Sigmoid colon (tissue), 7 donors: ENCODE results near the gene FDCSP. TPM values are rescaled to one million over a fixed set of nuclear protein-coding genes. Genes with fewer than 3 reads are reported as not detected.
"Not testable (repeated sequence)": the region's sequence is repeated elsewhere in the genome, so short reads cannot be mapped to it uniquely, and the experiment has no call there.

ENCODE experiments used
- DNase-seq: peaks from one replicate; pipeline ENCODE4 v3.0.0-alpha.2; 2019
- H3K27ac ChIP-seq, 4 donors: fragments of 200-600 bp; sonication (generic); one replicate each; pipeline ENCODE4 v1.5.1; 2016 to 2019; ENCODE audit warnings: mild to moderate bottlenecking in 1 of 4
- H3K27me3 ChIP-seq, 3 donors: fragments of 200-600 bp; sonication (generic); one replicate each; pipeline ENCODE4 v1.5.1; 2019; ENCODE audit warnings: mild to moderate bottlenecking in 1 of 3
- H3K36me3 ChIP-seq, 4 donors: fragments of 200-600 bp; sonication (generic); one replicate each; pipeline ENCODE4 v1.5.1; 2016 to 2019
- H3K4me1 ChIP-seq, 4 donors: fragments of 200-600 bp; sonication (generic); one replicate each; pipeline ENCODE4 v1.5.1; 2017 to 2019
- H3K4me3 ChIP-seq, 4 donors: fragments of 200-600 bp; sonication (generic); one replicate each; pipeline ENCODE4 v1.5.1; 2017 to 2019; ENCODE audit warnings: mild to moderate bottlenecking in 2 of 4, moderate library complexity in 1 of 4
- H3K9me3 ChIP-seq, 4 donors: fragments of 200-600 bp in 3 of 4; sonication (generic) in 3 of 4; one replicate each; pipeline versions ENCODE4 v1.5.1 to v1.6.1; 2013 to 2019
- CTCF ChIP-seq, 4 experiments: fragments of 450-650 bp in 3 of 4; fragments of 200-600 bp in 1 of 4; IDR thresholded peaks; one replicate each; pipeline ENCODE4 v1.5.1; 2016 to 2019; ENCODE audit warnings: antibody characterized with exemption in 4 of 4, mild to moderate bottlenecking in 3 of 4, moderate library complexity in 2 of 4
- EP300 ChIP-seq, 4 donors: sonication (generic); formaldehyde crosslinking; IDR thresholded peaks; one replicate each; pipeline ENCODE4 v1.6.1; 2017; ENCODE audit warnings: antibody characterized with exemption in 4 of 4
- POLR2A ChIP-seq, 2 donors: fragments of 450-650 bp; IDR thresholded peaks; one replicate each; pipeline ENCODE4 v1.6.1; 2016; ENCODE audit warnings: antibody characterized with exemption in 2 of 2, mild to moderate bottlenecking in 2 of 2, moderate library complexity in 2 of 2
- POLR2AphosphoS5 ChIP-seq, 4 donors: sonication (generic); formaldehyde crosslinking; IDR thresholded peaks; one replicate each; pipeline ENCODE4 v1.6.1; 2017; ENCODE audit warnings: antibody characterized with exemption in 4 of 4
- WGBS, 2 donors: extraction: QIAGEN DNeasy Blood & Tissue Kit; methylation state at CpG; one replicate each; pipeline ENCODE4 v1.1.7; 2013; 5-methylcytosine and 5-hydroxymethylcytosine counted together
- intact Hi-C: fragments of 100-400 bp; cut with DNase I; formaldehyde crosslinking; loops from one replicate; pipeline ENCODE4 v1.15.1; 2023
- polyA plus RNA-seq, 3 donors: library from polyadenylated mRNA; stranded (reverse); fragments of 200-250 nt; gene quantifications; one replicate each; pipeline ENCODE4 v1.2.3, GENCODE V29; 2013
- total RNA-seq, 4 donors: library from RNA; depleted of rRNA; stranded (reverse); fragments of >200 nt; gene quantifications; one replicate each; pipeline ENCODE4 v1.1.0, GENCODE V29; 2016
- donor health status: healthy with polysubstance abuse.
- donor health status: Bipolar disorder and iron deficiency.
- donor health status: healthy.

The FDCSP gene
- total and polyA plus RNA-seq, 7 donors = 1.1 to 316 TPM; not detected in 5

GRCh38 chr4:70197842-70198241 lies 28.1 kb upstream of the FDCSP start:
- H3K27me3 ChIP-seq = no peaks in the 10 kb centered on the region
- no peaks in the 10 kb centered on the region for H3K9me3 ChIP-seq
- H3K27ac ChIP-seq = no peak overlapping the region
- no peak for DNase-seq
- intact Hi-C loops = no loop called here
- H3K4me1 ChIP-seq = no peaks in the 10 kb centered on the region
- H3K36me3 ChIP-seq = no peaks in the 10 kb centered on the region
- TF ChIP-seq POLR2A (IDR thresholded peaks at IDR 0.05) (no peak), EP300 (IDR thresholded peaks at IDR 0.05) (no peak), CTCF (IDR thresholded peaks at IDR 0.05) (no peak), POLR2AphosphoS5 (IDR thresholded peaks at IDR 0.05) (no peak)
- H3K4me3 ChIP-seq = no peak overlapping the region
- 22 to 55% methylated on average over 2 of the region's 2 CpGs for WGBS, 2 donors

GRCh38 chr4:70203601-70204000 lies 22.3 kb upstream of the FDCSP start:
- no peak for DNase-seq
- Histone ChIP-seq H3K36me3 (no peaks in the 10 kb centered on the region), H3K4me3 (no peak overlapping the region), H3K9me3 (no peaks in the 10 kb centered on the region), H3K27ac (no peak overlapping the region), H3K27me3 (no peaks in the 10 kb centered on the region), H3K4me1 (no peaks in the 10 kb centered on the region)
- intact Hi-C loops = no loop called here
- no peak for TF ChIP-seq CTCF (IDR thresholded peaks at IDR 0.05)
- TF ChIP-seq POLR2A (IDR thresholded peaks at IDR 0.05) = no peak
- no peak for TF ChIP-seq EP300 (IDR thresholded peaks at IDR 0.05)
- TF ChIP-seq POLR2AphosphoS5 (IDR thresholded peaks at IDR 0.05) = no peak
- 14 to 68% methylated on average over 1 of the region's 1 CpG for WGBS, 2 donors

- WGBS, 2 donors = 56 to 80% methylated on average over 4 of the region's 4 CpGs
- intact Hi-C loops = not testable (repeated sequence)
Measured at GRCh38 chr4:70212752-70213151, 13.2 kb upstream of the FDCSP start.

GRCh38 chr4:70216109-70216508 lies 9.8 kb upstream of the FDCSP start:
- H3K36me3 ChIP-seq, DNase-seq, H3K27me3 ChIP-seq, intact Hi-C loops, H3K4me3 ChIP-seq, H3K4me1 ChIP-seq, H3K9me3 ChIP-seq, H3K27ac ChIP-seq: not testable (repeated sequence)

More at GRCh38 chr4:70212752-70213151, 13.2 kb upstream of the FDCSP start:
- H3K27me3 ChIP-seq, H3K9me3 ChIP-seq, H3K4me3 ChIP-seq, H3K27ac ChIP-seq, H3K36me3 ChIP-seq, H3K4me1 ChIP-seq, DNase-seq: not testable (repeated sequence)

- DNase-seq, H3K27ac ChIP-seq, H3K4me1 ChIP-seq, H3K27me3 ChIP-seq, H3K36me3 ChIP-seq, H3K9me3 ChIP-seq, intact Hi-C loops, H3K4me3 ChIP-seq: not testable (repeated sequence)
- WGBS, 2 donors = 93 to 95% methylated on average over 1 of the region's 1 CpG
Measured at GRCh38 chr4:70216550-70216949, 9.4 kb upstream of the FDCSP start.

- H3K27me3 ChIP-seq, H3K9me3 ChIP-seq, intact Hi-C loops, H3K4me3 ChIP-seq, H3K27ac ChIP-seq, DNase-seq, H3K4me1 ChIP-seq, H3K36me3 ChIP-seq: not testable (repeated sequence)
- 91 to 93% methylated on average over 3 of the region's 3 CpGs for WGBS, 2 donors
Measured at GRCh38 chr4:70221389-70221788, 4.5 kb upstream of the FDCSP start.

GRCh38 chr4:70221818-70222217 lies 4.1 kb upstream of the FDCSP start:
- H3K9me3 ChIP-seq, H3K4me1 ChIP-seq, H3K27me3 ChIP-seq, H3K27ac ChIP-seq, DNase-seq, intact Hi-C loops, H3K36me3 ChIP-seq, H3K4me3 ChIP-seq: not testable (repeated sequence)

- TF ChIP-seq CTCF (IDR thresholded peaks at IDR 0.05) = no peak
- no peak for TF ChIP-seq POLR2A (IDR thresholded peaks at IDR 0.05)
- TF ChIP-seq POLR2AphosphoS5 (IDR thresholded peaks at IDR 0.05) = no peak
- no peak for TF ChIP-seq EP300 (IDR thresholded peaks at IDR 0.05)
- DNase-seq = no peak
- Histone ChIP-seq H3K27me3 (no peaks in the 10 kb centered on the region), H3K4me1 (no peaks in the 10 kb centered on the region), H3K9me3 (no peaks in the 10 kb centered on the region), H3K36me3 (no peaks in the 10 kb centered on the region), H3K27ac (no peak overlapping the region), H3K4me3 (no peak overlapping the region)
- intact Hi-C loops = no loop called here
- 82 to 88% methylated on average over 1 of the region's 1 CpG for WGBS, 2 donors
Measured at GRCh38 chr4:70236125-70236524, 10.2 kb downstream of the FDCSP start.
